Natural killer cell treated with Interleukin-12 subunit alpha and Interleukin-12 subunit beta and Interleukin-15 and Interleukin-18, amount 100 ng/mL, for 72 hours (primary cell): ENCODE measurements around the gene CELF2. TPM values are rescaled to one million over a fixed set of nuclear protein-coding genes. Genes with fewer than 3 reads are reported as not detected.
"Not testable (repeated sequence)": the region's sequence is repeated elsewhere in the genome, so short reads cannot be mapped to it uniquely, and the experiment has no call there.

Source experiments
- ATAC-seq, 2 donors: fragments of 150-1000 bp; cut with Tn5 transposase in 1 of 2; sonication (Bioruptor Pico), chemical (Tn5 transposase) in 1 of 2; 2 replicates each; pipeline ENCODE4 v1.10.0; 2021
- DNase-seq: peaks from one replicate; pipeline ENCODE4 v3.0.0; 2022; ENCODE audit warnings: low spot score
- H3K27ac Mint-ChIP-seq, 2 donors: 1 replicate in 1 of 2; 2 replicates in 1 of 2; pipeline ENCODE4 v1.8.0; 2022; ENCODE audit warnings: mixed read lengths in 2 of 2, mild to moderate bottlenecking in 1 of 2, moderate library complexity in 1 of 2
- H3K27me3 Mint-ChIP-seq, 2 donors: 1 replicate in 1 of 2; 2 replicates in 1 of 2; pipeline ENCODE4 v1.8.0; 2022; ENCODE audit warnings: mixed read lengths in 2 of 2
- H3K36me3 Mint-ChIP-seq: one replicate; pipeline ENCODE4 v1.8.0; 2022; ENCODE audit warnings: mixed read lengths
- H3K4me1 Mint-ChIP-seq, 2 donors: 1 replicate in 1 of 2; 2 replicates in 1 of 2; pipeline ENCODE4 v1.8.0; 2022; ENCODE audit warnings: low read depth in 2 of 2, mixed read lengths in 2 of 2, mild to moderate bottlenecking in 1 of 2
- H3K4me3 Mint-ChIP-seq: one replicate; pipeline ENCODE4 v1.8.0; 2022; ENCODE audit warnings: mixed read lengths
- H3K9me3 Mint-ChIP-seq: 2 replicates; pipeline ENCODE4 v1.8.0; 2022; ENCODE audit warnings: mixed read lengths
- total RNA-seq, 2 donors: library from RNA; stranded (reverse); gene quantifications; one replicate each; pipeline ENCODE4 v1.2.3, GENCODE V29; 2022

CELF2 gene
- total RNA-seq, 2 donors from 2014 or later = 185 to 208 TPM

- no peak for DNase-seq
- Mint-ChIP-seq H3K4me1 (peaks cover 10 to 20% of the 10 kb centered on the region in 2 donors), H3K27me3 (no peaks in the 10 kb centered on the region), H3K9me3 (no peaks in the 10 kb centered on the region), H3K27ac (no peak overlapping the region), H3K36me3 (no peaks in the 10 kb centered on the region), H3K4me3 (no peak overlapping the region)
- ATAC-seq = no peak
Measured at GRCh38 chr10:11111490-11111889, 93.8 kb downstream of the CELF2 start.

- Mint-ChIP-seq H3K36me3 (no peaks in the 10 kb centered on the region), H3K4me1 (peaks cover 10 to 20% of the 10 kb centered on the region in 2 donors), H3K27ac (peak overlapping the region in 1 of 2 donors; percentile 56), H3K9me3 (no peaks in the 10 kb centered on the region), H3K4me3 (no peak overlapping the region), H3K27me3 (no peaks in the 10 kb centered on the region)
- DNase-seq (no peak), ATAC-seq (no peak)
Measured at GRCh38 chr10:11112718-11113117, 95.0 kb downstream of the CELF2 start.

- H3K4me3 Mint-ChIP-seq = peak overlapping the region; percentile 61
Measured at GRCh38 chr10:11113156-11113555, 95.5 kb downstream of the CELF2 start.

DNA sequence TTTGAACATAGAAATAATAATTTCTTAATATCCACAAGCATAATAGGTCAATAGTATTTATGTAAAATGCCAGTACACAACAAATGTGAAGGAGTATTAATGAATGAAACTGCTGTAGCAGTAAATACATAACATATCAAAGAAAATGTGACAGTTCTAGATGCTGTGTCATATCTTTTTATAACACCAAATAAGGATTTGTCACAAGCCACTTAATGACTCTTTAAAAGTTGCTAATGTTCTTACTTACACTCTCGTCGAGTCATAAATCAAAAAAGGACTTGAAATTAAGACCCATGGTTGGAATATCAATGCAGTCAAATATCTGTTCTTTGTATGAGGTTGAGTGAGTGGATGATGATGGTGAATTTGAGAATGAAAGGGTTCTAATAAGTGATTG is 96.6 kb downstream of the CELF2 start:
- peaks cover 10% of the 10 kb centered on the region in 2 donors for H3K4me1 Mint-ChIP-seq
- no peak overlapping the region for H3K27ac Mint-ChIP-seq
- no peak for ATAC-seq

More at GRCh38 chr10:11113156-11113555, 95.5 kb downstream of the CELF2 start:
- ATAC-seq (peak in 1 of 2 donors; percentile 74), DNase-seq (no peak)
- peak overlapping the region; percentile 25 to 56 for H3K27ac Mint-ChIP-seq
- peaks cover 10 to 18% of the 10 kb centered on the region in 2 donors for H3K4me1 Mint-ChIP-seq
- no peaks in the 10 kb centered on the region for H3K9me3 Mint-ChIP-seq
- H3K36me3 Mint-ChIP-seq = no peaks in the 10 kb centered on the region
- no peaks in the 10 kb centered on the region for H3K27me3 Mint-ChIP-seq

GRCh38 chr10:11115337-11115736 is 97.7 kb downstream of the CELF2 start:
- no peak for ATAC-seq

More for the DNA sequence above, 96.6 kb downstream of the CELF2 start:
- no peak overlapping the region for H3K4me3 Mint-ChIP-seq
- no peak for DNase-seq
- H3K27me3 Mint-ChIP-seq = no peaks in the 10 kb centered on the region
- H3K9me3 Mint-ChIP-seq = no peaks in the 10 kb centered on the region
- no peaks in the 10 kb centered on the region for H3K36me3 Mint-ChIP-seq

DNA sequence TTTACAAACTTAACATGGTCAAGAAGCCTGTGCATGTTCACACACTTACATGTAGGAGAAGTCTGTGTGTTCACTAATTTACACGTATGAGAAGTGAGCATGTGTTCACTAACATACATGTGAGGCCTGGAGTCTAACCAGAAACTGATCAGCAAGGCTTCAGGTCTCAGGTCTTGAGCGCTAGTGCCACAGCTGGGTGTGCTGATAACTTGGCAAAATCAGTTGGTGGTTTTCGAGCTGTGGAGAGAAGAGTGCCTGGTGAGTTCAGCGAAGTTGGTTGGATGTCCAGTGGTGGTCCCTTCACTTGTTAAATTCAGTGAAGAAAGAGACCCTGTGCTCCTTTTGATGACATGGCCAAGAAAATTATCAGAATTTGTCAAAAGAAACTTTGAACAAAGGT is 98.7 kb downstream of the CELF2 start:
- no peak overlapping the region for H3K4me3 Mint-ChIP-seq
- H3K36me3 Mint-ChIP-seq = no peaks in the 10 kb centered on the region
- ATAC-seq = no peak
- peaks cover 10 to 13% of the 10 kb centered on the region in 2 donors for H3K4me1 Mint-ChIP-seq
- no peak overlapping the region for H3K27ac Mint-ChIP-seq
- DNase-seq = no peak
- peaks cover 0 to 2% of the 10 kb centered on the region in 2 donors for H3K27me3 Mint-ChIP-seq
- H3K9me3 Mint-ChIP-seq = no peaks in the 10 kb centered on the region

More at GRCh38 chr10:11115337-11115736, 97.7 kb downstream of the CELF2 start:
- Mint-ChIP-seq H3K27me3 (peaks cover 0 to 2% of the 10 kb centered on the region in 2 donors), H3K27ac (peak overlapping the region in 1 of 2 donors; percentile 42), H3K9me3 (no peaks in the 10 kb centered on the region), H3K4me3 (no peak overlapping the region), H3K36me3 (no peaks in the 10 kb centered on the region), H3K4me1 (peaks cover 10 to 13% of the 10 kb centered on the region in 2 donors)
- no peak for DNase-seq

DNA sequence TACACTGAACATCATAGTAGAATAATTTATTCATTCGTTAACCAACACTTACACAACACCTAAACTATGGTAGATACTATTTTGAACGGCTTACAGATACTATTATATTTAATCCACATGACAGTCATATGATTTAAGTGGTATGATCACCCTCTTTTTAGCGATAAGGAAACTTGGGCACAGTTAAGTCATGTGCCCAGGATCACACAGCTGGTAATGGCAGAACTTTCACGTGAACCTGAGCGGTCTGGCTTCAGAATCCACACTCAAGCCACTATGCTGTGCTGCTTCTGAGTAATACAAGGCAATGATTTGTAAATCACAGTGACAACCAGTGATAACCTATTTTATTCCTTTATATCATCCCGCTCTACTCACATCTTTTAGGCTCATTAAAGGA is 99.1 kb downstream of the CELF2 start:
- H3K36me3 Mint-ChIP-seq = no peaks in the 10 kb centered on the region
- no peak overlapping the region for H3K27ac Mint-ChIP-seq
- no peaks in the 10 kb centered on the region for H3K9me3 Mint-ChIP-seq
- no peak for ATAC-seq
- DNase-seq = no peak
- peaks cover 0 to 2% of the 10 kb centered on the region in 2 donors for H3K27me3 Mint-ChIP-seq
- no peak overlapping the region for H3K4me3 Mint-ChIP-seq
- peaks cover 10 to 13% of the 10 kb centered on the region in 2 donors for H3K4me1 Mint-ChIP-seq

GRCh38 chr10:11118686-11119085 is 101.0 kb downstream of the CELF2 start:
- Mint-ChIP-seq H3K9me3 (no peaks in the 10 kb centered on the region), H3K36me3 (peaks cover under 1% of the 10 kb centered on the region), H3K27ac (no peak overlapping the region), H3K4me1 (peaks cover 2 to 5% of the 10 kb centered on the region in 2 donors), H3K4me3 (no peak overlapping the region), H3K27me3 (peaks cover 0 to 2% of the 10 kb centered on the region in 2 donors)
- DNase-seq (no peak), ATAC-seq (no peak)

DNA sequence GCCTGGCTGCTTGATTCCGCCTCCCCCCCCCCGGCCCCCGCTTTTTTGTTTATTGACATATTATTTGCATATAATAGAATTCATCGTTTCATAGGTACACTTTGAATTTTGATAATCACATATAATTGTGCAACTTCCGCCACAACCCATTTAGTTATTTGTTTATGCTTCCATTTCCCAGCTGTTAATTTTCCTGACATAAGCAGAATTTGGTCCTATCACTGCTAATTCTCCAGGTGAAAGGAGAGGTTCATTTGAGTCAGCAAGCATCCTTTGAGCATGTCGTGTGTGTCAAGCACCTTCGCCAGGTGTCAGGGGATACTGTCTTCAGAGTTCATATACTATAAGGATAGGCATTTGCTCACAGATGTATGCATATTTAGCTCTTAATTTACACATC is 102.2 kb downstream of the CELF2 start:
- H3K4me1 Mint-ChIP-seq = peaks cover 0 to 6% of the 10 kb centered on the region in 2 donors
- no peak overlapping the region for H3K4me3 Mint-ChIP-seq
- peaks cover 8% of the 10 kb centered on the region for H3K36me3 Mint-ChIP-seq
- DNase-seq (no peak), ATAC-seq (no peak)
- peaks cover 0 to 2% of the 10 kb centered on the region in 2 donors for H3K27me3 Mint-ChIP-seq
- no peak overlapping the region for H3K27ac Mint-ChIP-seq
- no peaks in the 10 kb centered on the region for H3K9me3 Mint-ChIP-seq

- H3K9me3 Mint-ChIP-seq = no peaks in the 10 kb centered on the region
- peaks cover 0 to 6% of the 10 kb centered on the region in 2 donors for H3K4me1 Mint-ChIP-seq
- ATAC-seq = no peak
- no peak overlapping the region for H3K4me3 Mint-ChIP-seq
- H3K36me3 Mint-ChIP-seq = peaks cover 8% of the 10 kb centered on the region
- peaks cover 0 to 2% of the 10 kb centered on the region in 2 donors for H3K27me3 Mint-ChIP-seq
- no peak for DNase-seq
- H3K27ac Mint-ChIP-seq = no peak overlapping the region
Measured at GRCh38 chr10:11120711-11121110, 103.0 kb downstream of the CELF2 start.

GRCh38 chr10:11123892-11124291 is 106.2 kb downstream of the CELF2 start:
- peaks cover 6 to 13% of the 10 kb centered on the region in 2 donors for H3K4me1 Mint-ChIP-seq
- H3K4me3 Mint-ChIP-seq, DNase-seq, H3K27ac Mint-ChIP-seq, H3K9me3 Mint-ChIP-seq, ATAC-seq, H3K27me3 Mint-ChIP-seq: not testable (repeated sequence)
- H3K36me3 Mint-ChIP-seq = peaks cover 17% of the 10 kb centered on the region

- H3K36me3 Mint-ChIP-seq = peaks cover 26% of the 10 kb centered on the region
- peaks cover 10 to 14% of the 10 kb centered on the region in 2 donors for H3K4me1 Mint-ChIP-seq
- H3K9me3 Mint-ChIP-seq = peaks cover 2% of the 10 kb centered on the region
- H3K27ac Mint-ChIP-seq = no peak overlapping the region
- ATAC-seq (no peak), DNase-seq (no peak)
- no peaks in the 10 kb centered on the region for H3K27me3 Mint-ChIP-seq
- H3K4me3 Mint-ChIP-seq = no peak overlapping the region
Measured at GRCh38 chr10:11125004-11125403, 107.3 kb downstream of the CELF2 start.

DNA sequence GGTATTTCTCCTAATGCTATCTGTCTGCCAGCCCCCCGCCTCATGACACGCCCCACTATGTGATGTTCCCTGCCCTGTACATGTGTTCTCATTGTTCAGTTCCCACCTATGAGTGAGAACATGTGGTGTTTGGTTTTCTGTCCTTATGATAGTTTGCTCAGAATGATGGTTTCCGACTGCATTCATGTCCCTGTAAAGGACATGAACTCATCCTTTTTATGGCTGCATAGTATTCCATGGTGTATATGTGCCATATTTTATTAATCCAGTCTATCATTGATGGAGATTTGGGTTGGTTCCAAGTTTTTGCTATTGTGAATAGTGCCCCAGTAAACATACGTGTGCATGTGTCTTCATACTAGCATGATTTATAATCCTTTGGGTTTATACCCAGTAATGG is 109.3 kb downstream of the CELF2 start:
- H3K4me3 Mint-ChIP-seq, DNase-seq, ATAC-seq, H3K27me3 Mint-ChIP-seq, H3K9me3 Mint-ChIP-seq: not testable (repeated sequence)
- H3K4me1 Mint-ChIP-seq = peaks cover 12 to 14% of the 10 kb centered on the region in 2 donors
- peak overlapping the region in 1 of 2 donors; percentile 36 for H3K27ac Mint-ChIP-seq
- H3K36me3 Mint-ChIP-seq = peaks cover 27% of the 10 kb centered on the region

DNA sequence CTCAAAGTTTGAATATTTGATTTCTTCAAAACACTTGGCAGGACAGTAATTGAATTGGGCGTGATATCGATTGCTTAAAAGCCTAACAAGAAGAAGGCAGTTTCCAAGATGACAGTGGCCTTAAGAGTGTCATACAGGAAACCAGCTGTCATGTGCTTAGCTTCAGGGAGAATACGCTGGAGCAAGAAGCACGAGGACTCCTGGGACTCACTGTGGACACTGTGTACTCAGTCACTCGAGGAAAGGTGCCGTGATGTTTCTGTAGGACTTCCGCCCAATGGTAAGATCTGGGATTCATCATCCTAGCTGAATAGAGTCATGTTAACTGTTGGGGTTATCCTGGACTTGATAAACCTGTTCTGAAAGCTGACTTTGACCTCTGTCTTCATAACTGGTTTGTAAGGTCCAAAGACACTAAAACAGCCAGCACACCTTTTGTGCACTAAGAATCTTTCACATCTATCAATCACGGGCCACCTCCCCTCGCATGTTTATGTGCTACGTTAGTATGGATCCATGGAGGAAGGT is 113.5 kb downstream of the CELF2 start:
- DNase-seq = no peak
- Mint-ChIP-seq H3K27ac (no peak overlapping the region), H3K9me3 (peaks cover 2% of the 10 kb centered on the region), H3K27me3 (no peaks in the 10 kb centered on the region), H3K4me1 (peaks cover 11 to 12% of the 10 kb centered on the region in 2 donors), H3K4me3 (no peak overlapping the region), H3K36me3 (peaks cover 18% of the 10 kb centered on the region)
- no peak for ATAC-seq

GRCh38 chr10:11134411-11134810 is 116.7 kb downstream of the CELF2 start:
- DNase-seq (no peak), ATAC-seq (no peak)
- H3K36me3 Mint-ChIP-seq = peaks cover 7% of the 10 kb centered on the region
- H3K27ac Mint-ChIP-seq = peak overlapping the region in 1 of 2 donors; percentile 72
- no peak overlapping the region for H3K4me3 Mint-ChIP-seq
- H3K4me1 Mint-ChIP-seq = peaks cover 4 to 6% of the 10 kb centered on the region in 2 donors
- H3K9me3 Mint-ChIP-seq = peaks cover 2% of the 10 kb centered on the region
- H3K27me3 Mint-ChIP-seq = no peaks in the 10 kb centered on the region
